ENCODE measurements around the gene JAG1.

DNA sequence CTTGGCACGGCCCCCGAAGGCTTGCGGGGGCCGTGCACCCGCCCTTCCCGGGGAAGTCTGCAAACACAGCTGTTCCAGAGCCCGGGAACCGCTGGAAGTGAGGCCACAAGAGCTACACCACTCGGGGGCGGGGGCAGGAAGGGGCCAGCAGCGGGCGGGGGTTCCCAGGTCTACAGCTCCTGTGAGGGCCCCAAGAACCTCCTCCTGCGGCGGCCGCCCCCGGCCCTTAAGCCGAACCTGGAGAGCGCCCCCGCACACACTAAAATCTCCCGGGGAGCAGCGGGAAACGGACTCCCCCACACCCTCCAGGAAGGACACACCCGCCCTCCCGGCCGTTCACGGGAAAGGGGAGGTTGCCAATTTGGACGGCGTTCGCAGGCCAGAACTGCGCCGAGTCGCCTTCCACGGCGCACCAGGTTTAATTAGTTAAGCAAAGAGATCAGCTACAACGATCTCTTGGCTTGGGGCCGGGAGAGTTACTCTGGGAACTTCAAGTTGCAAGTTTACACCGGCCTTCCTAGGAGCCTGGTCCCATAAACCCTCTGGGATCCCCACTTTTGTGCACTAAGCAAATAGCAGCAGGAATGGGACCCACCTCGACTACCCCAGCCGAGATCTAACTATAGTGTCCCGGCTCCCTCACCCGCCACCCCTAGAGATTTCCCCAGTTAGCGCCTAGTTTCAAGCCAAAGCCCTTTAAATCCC is 1.7 kb downstream of the JAG1 start:
- TF ChIP-seq BDP1 (IDR thresholded peaks at IDR 0.05; ENCODE audit: insufficient read depth, insufficient read length) = no peak
- no peak for TF ChIP-seq POLR3A (IDR thresholded peaks at IDR 0.05; ENCODE audit: borderline replicate concordance, extremely low read depth, insufficient read depth, insufficient read length)
- TF ChIP-seq ZNF780A (CRISPR knock-in tag; IDR thresholded peaks at IDR 0.05) = no peak
- TF ChIP-seq, protein P1, sequence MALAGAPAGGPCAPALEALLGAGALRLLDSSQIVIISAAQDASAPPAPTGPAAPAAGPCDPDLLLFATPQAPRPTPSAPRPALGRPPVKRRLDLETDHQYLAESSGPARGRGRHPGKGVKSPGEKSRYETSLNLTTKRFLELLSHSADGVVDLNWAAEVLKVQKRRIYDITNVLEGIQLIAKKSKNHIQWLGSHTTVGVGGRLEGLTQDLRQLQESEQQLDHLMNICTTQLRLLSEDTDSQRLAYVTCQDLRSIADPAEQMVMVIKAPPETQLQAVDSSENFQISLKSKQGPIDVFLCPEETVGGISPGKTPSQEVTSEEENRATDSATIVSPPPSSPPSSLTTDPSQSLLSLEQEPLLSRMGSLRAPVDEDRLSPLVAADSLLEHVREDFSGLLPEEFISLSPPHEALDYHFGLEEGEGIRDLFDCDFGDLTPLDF (CRISPR knock-in tag; IDR thresholded peaks at IDR 0.05) = no peak
- TF ChIP-seq, protein P2, sequence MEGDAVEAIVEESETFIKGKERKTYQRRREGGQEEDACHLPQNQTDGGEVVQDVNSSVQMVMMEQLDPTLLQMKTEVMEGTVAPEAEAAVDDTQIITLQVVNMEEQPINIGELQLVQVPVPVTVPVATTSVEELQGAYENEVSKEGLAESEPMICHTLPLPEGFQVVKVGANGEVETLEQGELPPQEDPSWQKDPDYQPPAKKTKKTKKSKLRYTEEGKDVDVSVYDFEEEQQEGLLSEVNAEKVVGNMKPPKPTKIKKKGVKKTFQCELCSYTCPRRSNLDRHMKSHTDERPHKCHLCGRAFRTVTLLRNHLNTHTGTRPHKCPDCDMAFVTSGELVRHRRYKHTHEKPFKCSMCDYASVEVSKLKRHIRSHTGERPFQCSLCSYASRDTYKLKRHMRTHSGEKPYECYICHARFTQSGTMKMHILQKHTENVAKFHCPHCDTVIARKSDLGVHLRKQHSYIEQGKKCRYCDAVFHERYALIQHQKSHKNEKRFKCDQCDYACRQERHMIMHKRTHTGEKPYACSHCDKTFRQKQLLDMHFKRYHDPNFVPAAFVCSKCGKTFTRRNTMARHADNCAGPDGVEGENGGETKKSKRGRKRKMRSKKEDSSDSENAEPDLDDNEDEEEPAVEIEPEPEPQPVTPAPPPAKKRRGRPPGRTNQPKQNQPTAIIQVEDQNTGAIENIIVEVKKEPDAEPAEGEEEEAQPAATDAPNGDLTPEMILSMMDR (IDR thresholded peaks at IDR 0.05 in 2 of 3, conservative IDR thresholded peaks at IDR 0.05 in 1 of 3; ENCODE audit: insufficient read depth in 2 of 3, low read depth in 1 of 3, low read length in 3 of 3) = no peak
- TF ChIP-seq MXI1 (IDR thresholded peaks at IDR 0.05; ENCODE audit: low read depth, low read length) = no peak
- no peak for TF ChIP-seq SREBF2 (CRISPR knock-in tag; IDR thresholded peaks at IDR 0.05)
- TF ChIP-seq POLR2AphosphoS5 (IDR thresholded peaks at IDR 0.05; ENCODE audit: control insufficient read depth, insufficient read depth, low read depth, low read length) = no peak
- TF ChIP-seq NFRKB (IDR thresholded peaks at IDR 0.05; ENCODE audit: low read depth) = no peak
- TF ChIP-seq CREB1 (IDR thresholded peaks at IDR 0.05) = no peak
- TF ChIP-seq CREB1 (CRISPR knock-in tag; IDR thresholded peaks at IDR 0.05) = no peak
- TF ChIP-seq CBFA2T2 (conservative IDR thresholded peaks at IDR 0.05) = no peak
- no peak for TF ChIP-seq KAT2B (IDR thresholded peaks at IDR 0.05; ENCODE audit: low read depth, low read length)

All from K562 (cell line).